Activated naive CD4-positive, alpha-beta T cell treated with anti-CD3 and anti-CD28 coated beads for 36 hours (primary cell): Measurements from ENCODE around the gene WDFY4. TPM values are rescaled to one million over a fixed set of nuclear protein-coding genes. Genes with fewer than 3 reads are reported as not detected.

Experiments
- CTCF ChIA-PET: fragments of 350-600 bp; sonication (Branson Sonifier 250); formaldehyde crosslinking; loops from one replicate; lab custom pipeline; 2021; ENCODE audit warnings: antibody characterized with exemption; lab: Charles Lee
- DNase-seq: peaks from one replicate; pipeline ENCODE4 v3.0.0-alpha.2; 2020
- H3K27ac Mint-ChIP-seq: one replicate; pipeline ENCODE4 v1.8.0; 2021; ENCODE audit warnings: mild to moderate bottlenecking, mixed read lengths
- H3K27me3 Mint-ChIP-seq: one replicate; pipeline ENCODE4 v1.8.0; 2021; ENCODE audit warnings: low read depth, mixed read lengths
- H3K36me3 Mint-ChIP-seq: one replicate; pipeline ENCODE4 v1.8.0; 2021; ENCODE audit warnings: low read depth, mixed read lengths
- H3K4me1 Mint-ChIP-seq: one replicate; pipeline ENCODE4 v1.8.0; 2021; ENCODE audit warnings: low read depth, mixed read lengths
- H3K4me3 Mint-ChIP-seq: one replicate; pipeline ENCODE4 v1.8.0; 2021; ENCODE audit warnings: mild to moderate bottlenecking, moderate library complexity, mixed read lengths
- H3K9me3 Mint-ChIP-seq: one replicate; pipeline ENCODE4 v1.8.0; 2021; ENCODE audit warnings: mixed read lengths
- intact Hi-C: fragments of 100-400 bp; cut with micrococcal nuclease; formaldehyde crosslinking; loops from one replicate; pipeline ENCODE4 v1.15.1; 2023
- total RNA-seq, 2 experiments: library from RNA; stranded (reverse); gene quantifications; one replicate each; pipeline ENCODE4 v1.2.3, GENCODE V29; 2021

Gene WDFY4
- total RNA-seq, 2 experiments from 2014 or later = 0.20 to 0.29 TPM

- intact Hi-C loops = no loop called here
- no peaks in the 10 kb centered on the region for H3K36me3 Mint-ChIP-seq
- H3K9me3 Mint-ChIP-seq = no peaks in the 10 kb centered on the region
- H3K4me1 Mint-ChIP-seq = no peaks in the 10 kb centered on the region
- no peak overlapping the region for H3K4me3 Mint-ChIP-seq
- no peak for DNase-seq
- CTCF ChIA-PET = interaction anchor here (0.6 kb wide), 1 partner anchor 8 kb away, joined by 4 read pairs; no protein-coding TSS in a partner anchor
- no peak overlapping the region for H3K27ac Mint-ChIP-seq
- no peaks in the 10 kb centered on the region for H3K27me3 Mint-ChIP-seq
Measured at GRCh38 chr10:48940372-48940771, 255.7 kb downstream of the WDFY4 start.

- no peaks in the 10 kb centered on the region for H3K27me3 Mint-ChIP-seq
- H3K36me3 Mint-ChIP-seq = no peaks in the 10 kb centered on the region
- intact Hi-C loops = no loop called here
- CTCF ChIA-PET = interaction anchor here (0.6 kb wide), 1 partner anchor 8 kb away, joined by 4 read pairs; no protein-coding TSS in a partner anchor
- no peaks in the 10 kb centered on the region for H3K4me1 Mint-ChIP-seq
- no peak overlapping the region for H3K27ac Mint-ChIP-seq
- no peak for DNase-seq
- H3K4me3 Mint-ChIP-seq = no peak overlapping the region
- H3K9me3 Mint-ChIP-seq = no peaks in the 10 kb centered on the region
Measured at GRCh38 chr10:48940958-48941357, 256.3 kb downstream of the WDFY4 start.

GRCh38 chr10:48941427-48942075, 256.9 kb downstream of the WDFY4 start:
- intact Hi-C loops = no loop called here
- H3K4me3 Mint-ChIP-seq = no peak overlapping the region
- no peaks in the 10 kb centered on the region for H3K27me3 Mint-ChIP-seq
- no peaks in the 10 kb centered on the region for H3K9me3 Mint-ChIP-seq
- no peak for DNase-seq
- no peak overlapping the region for H3K27ac Mint-ChIP-seq
- no peaks in the 10 kb centered on the region for H3K4me1 Mint-ChIP-seq
- CTCF ChIA-PET = no interaction called here
- no peaks in the 10 kb centered on the region for H3K36me3 Mint-ChIP-seq

- H3K4me3 Mint-ChIP-seq = no peak overlapping the region
- no peaks in the 10 kb centered on the region for H3K36me3 Mint-ChIP-seq
- DNase-seq = no peak
- H3K9me3 Mint-ChIP-seq = no peaks in the 10 kb centered on the region
- intact Hi-C loops = no loop called here
- no peaks in the 10 kb centered on the region for H3K27me3 Mint-ChIP-seq
- no peak overlapping the region for H3K27ac Mint-ChIP-seq
- no peaks in the 10 kb centered on the region for H3K4me1 Mint-ChIP-seq
- CTCF ChIA-PET = no interaction called here
Measured at GRCh38 chr10:48943096-48943495, 258.4 kb downstream of the WDFY4 start.

GRCh38 chr10:48944171-48944570, 259.5 kb downstream of the WDFY4 start:
- Mint-ChIP-seq H3K36me3 (no peaks in the 10 kb centered on the region), H3K27ac (no peak overlapping the region), H3K27me3 (no peaks in the 10 kb centered on the region), H3K4me1 (no peaks in the 10 kb centered on the region), H3K4me3 (no peak overlapping the region), H3K9me3 (no peaks in the 10 kb centered on the region)
- DNase-seq = no peak
- intact Hi-C loops = no loop called here
- CTCF ChIA-PET = no interaction called here

- no peaks in the 10 kb centered on the region for H3K27me3 Mint-ChIP-seq
- no peaks in the 10 kb centered on the region for H3K36me3 Mint-ChIP-seq
- intact Hi-C loops = no loop called here
- no peak overlapping the region for H3K27ac Mint-ChIP-seq
- no peaks in the 10 kb centered on the region for H3K4me1 Mint-ChIP-seq
- no peak for DNase-seq
- H3K4me3 Mint-ChIP-seq = no peak overlapping the region
- H3K9me3 Mint-ChIP-seq = no peaks in the 10 kb centered on the region
- CTCF ChIA-PET = no interaction called here
Measured at GRCh38 chr10:48945441-48946130, 260.9 kb downstream of the WDFY4 start.

GRCh38 chr10:48946332-48946731, 261.7 kb downstream of the WDFY4 start:
- CTCF ChIA-PET = no interaction called here
- intact Hi-C loops = no loop called here
- H3K36me3 Mint-ChIP-seq = no peaks in the 10 kb centered on the region
- no peak for DNase-seq
- no peak overlapping the region for H3K27ac Mint-ChIP-seq
- H3K27me3 Mint-ChIP-seq = no peaks in the 10 kb centered on the region
- H3K9me3 Mint-ChIP-seq = no peaks in the 10 kb centered on the region
- no peaks in the 10 kb centered on the region for H3K4me1 Mint-ChIP-seq
- no peak overlapping the region for H3K4me3 Mint-ChIP-seq

- H3K27ac Mint-ChIP-seq = no peak overlapping the region
- intact Hi-C loops = no loop called here
- no peak for DNase-seq
- H3K4me1 Mint-ChIP-seq = no peaks in the 10 kb centered on the region
- H3K4me3 Mint-ChIP-seq = no peak overlapping the region
- no peaks in the 10 kb centered on the region for H3K36me3 Mint-ChIP-seq
- H3K27me3 Mint-ChIP-seq = no peaks in the 10 kb centered on the region
- H3K9me3 Mint-ChIP-seq = no peaks in the 10 kb centered on the region
- CTCF ChIA-PET = no interaction called here
Measured at GRCh38 chr10:48946891-48947500, 262.3 kb downstream of the WDFY4 start.

GRCh38 chr10:48947690-48948469, 263.2 kb downstream of the WDFY4 start:
- H3K9me3 Mint-ChIP-seq = no peaks in the 10 kb centered on the region
- H3K27ac Mint-ChIP-seq = no peak overlapping the region
- no peaks in the 10 kb centered on the region for H3K27me3 Mint-ChIP-seq
- CTCF ChIA-PET = no interaction called here
- H3K36me3 Mint-ChIP-seq = no peaks in the 10 kb centered on the region
- no peak overlapping the region for H3K4me3 Mint-ChIP-seq
- DNase-seq = no peak
- H3K4me1 Mint-ChIP-seq = no peaks in the 10 kb centered on the region
- intact Hi-C loops = no loop called here

GRCh38 chr10:48948470-48949037, 263.9 kb downstream of the WDFY4 start:
- DNase-seq = no peak
- H3K4me3 Mint-ChIP-seq = no peak overlapping the region
- CTCF ChIA-PET = interaction anchor here (0.7 kb wide), 1 partner anchor 134 kb away, joined by 3 read pairs; no protein-coding TSS in a partner anchor
- intact Hi-C loops = no loop called here
- H3K36me3 Mint-ChIP-seq = no peaks in the 10 kb centered on the region
- no peaks in the 10 kb centered on the region for H3K9me3 Mint-ChIP-seq
- H3K4me1 Mint-ChIP-seq = no peaks in the 10 kb centered on the region
- H3K27me3 Mint-ChIP-seq = no peaks in the 10 kb centered on the region
- H3K27ac Mint-ChIP-seq = no peak overlapping the region

- Mint-ChIP-seq H3K36me3 (no peaks in the 10 kb centered on the region), H3K27me3 (peaks cover under 1% of the 10 kb centered on the region), H3K4me3 (no peak overlapping the region), H3K4me1 (no peaks in the 10 kb centered on the region), H3K9me3 (no peaks in the 10 kb centered on the region), H3K27ac (no peak overlapping the region)
- CTCF ChIA-PET = no interaction called here
- intact Hi-C loops = no loop called here
- no peak for DNase-seq
Measured at GRCh38 chr10:48951707-48952106, 267.0 kb downstream of the WDFY4 start.
